Aorta (tissue), 5 donors: ENCODE data around the gene NDUFB11. TPM values are rescaled to one million over a fixed set of nuclear protein-coding genes. Genes with fewer than 3 reads are reported as not detected.

ENCODE experiments used
- ATAC-seq: fragments of 200-7000 bp; cut with Tn5 transposase; one replicate; pipeline ENCODE4 v1.9.1; 2022; ENCODE audit warnings: moderate library complexity; ENCODE audit not compliant: low FRiP score
- DNase-seq, 2 donors: peaks; one replicate each; pipeline ENCODE4 v3.0.0-alpha.2; 2020
- H3K27ac ChIP-seq, 2 donors: one replicate each; pipeline ENCODE4 v1.5.1; 2013; ENCODE audit warnings: low read length in 2 of 2, mild to moderate bottlenecking in 2 of 2, moderate library complexity in 2 of 2, control low read depth in 1 of 2, inconsistent platforms in 1 of 2, low read depth in 1 of 2
- H3K27me3 ChIP-seq, 2 donors: one replicate each; pipeline ENCODE4 v1.6.1; 2013; ENCODE audit warnings: control low read depth in 1 of 2, low read length in 1 of 2, mild to moderate bottlenecking in 1 of 2, moderate library complexity in 1 of 2; ENCODE audit not compliant: insufficient read depth in 2 of 2, control insufficient read depth in 1 of 2
- H3K36me3 ChIP-seq, 2 donors: one replicate each; pipeline ENCODE4 v1.6.1; 2013; ENCODE audit warnings: control low read depth in 1 of 2, low read length in 1 of 2, mild to moderate bottlenecking in 1 of 2; ENCODE audit not compliant: insufficient read depth in 2 of 2, control insufficient read depth in 1 of 2
- H3K4me1 ChIP-seq, 2 donors: one replicate each; pipeline ENCODE4 v1.6.1; 2013; ENCODE audit warnings: low read length in 2 of 2, control low read depth in 1 of 2, mild to moderate bottlenecking in 1 of 2, moderate library complexity in 1 of 2; ENCODE audit not compliant: insufficient read depth in 2 of 2, control insufficient read depth in 1 of 2
- H3K4me3 ChIP-seq, 2 donors: one replicate each; pipeline ENCODE4 v1.5.1; 2013; ENCODE audit warnings: low read length in 2 of 2, control low read depth in 1 of 2, mild to moderate bottlenecking in 1 of 2
- H3K9me3 ChIP-seq: one replicate; pipeline ENCODE4 v1.6.1; 2013; ENCODE audit warnings: mild to moderate bottlenecking, low read length; ENCODE audit not compliant: control insufficient read depth
- WGBS, 2 donors: extraction: QIAGEN DNeasy Blood & Tissue Kit; methylation state at CpG; one replicate each; pipeline ENCODE4 v1.1.7; 2013; 5-methylcytosine and 5-hydroxymethylcytosine counted together
- intact Hi-C, 2 donors: fragments of 100-400 bp; cut with DNase I; formaldehyde crosslinking; loops; one replicate each; pipeline versions ENCODE4 v1.14.2 to v1.15.0; 2022
- polyA plus RNA-seq, 2 donors: library from polyadenylated mRNA; stranded (reverse); fragments of 200-250 nt; gene quantifications; one replicate each; pipeline ENCODE4 v1.2.3, GENCODE V29; 2013
- total RNA-seq, 2 donors: library from RNA; stranded (reverse); fragmentation: NEBNext Ultra II Directional; extraction: Animal tissue kit (Norgen Biotek cat#: 25700); gene quantifications; one replicate each; pipeline ENCODE4 v1.2.1, GENCODE V29; 2021
- donor health status: healthy with polysubstance abuse.
- donor health status: Bipolar disorder and iron deficiency.
- donor health status: DM: no; HTN: no; CAD: no.
- donor health status: DM: no; HTN: no; CAD: no.
- donor health status: DM: yes; HTN: yes; CAD: no.

The NDUFB11 gene
- total and polyA plus RNA-seq, 4 donors: 33.7 to 69.5 (median 53.0) TPM

GRCh38 chrX:47186096-47186740 lies 41.7 kb upstream of the NDUFB11 start:
- Histone ChIP-seq H3K36me3 (peaks cover 0 to 11% of the 10 kb centered on the region in 2 donors), H3K27me3 (no peaks in the 10 kb centered on the region), H3K4me3 (no peak overlapping the region), H3K4me1 (no peaks in the 10 kb centered on the region), H3K27ac (no peak overlapping the region), H3K9me3 (no peaks in the 10 kb centered on the region)
- intact Hi-C loops: no loop called here
- WGBS, 2 donors: 83 to 85% methylated on average over 27 of the region's 27 CpGs
- DNase-seq (peak; percentile 29 to 58), ATAC-seq (no peak)

- no peaks in the 10 kb centered on the region for H3K27me3 ChIP-seq
- 82 to 91% methylated on average over 17 of the region's 17 CpGs for WGBS, 2 donors
- intact Hi-C loops: no loop called here
- DNase-seq: peak; percentile 30 to 74
- H3K4me1 ChIP-seq: no peaks in the 10 kb centered on the region
- H3K27ac ChIP-seq: no peak overlapping the region
- H3K4me3 ChIP-seq: no peak overlapping the region
- H3K36me3 ChIP-seq: peaks cover 0 to 11% of the 10 kb centered on the region in 2 donors
- peak; percentile 30 for ATAC-seq
- H3K9me3 ChIP-seq: no peaks in the 10 kb centered on the region
Measured at GRCh38 chrX:47185241-47185640, 40.7 kb upstream of the NDUFB11 start.

- DNase-seq (peak; percentile 26 to 35), ATAC-seq (no peak)
- H3K27ac ChIP-seq: no peak overlapping the region
- peaks cover 0 to 11% of the 10 kb centered on the region in 2 donors for H3K36me3 ChIP-seq
- no peaks in the 10 kb centered on the region for H3K4me1 ChIP-seq
- 84 to 86% methylated on average over 4 of the region's 4 CpGs for WGBS, 2 donors
- no peak overlapping the region for H3K4me3 ChIP-seq
- H3K9me3 ChIP-seq: no peaks in the 10 kb centered on the region
- intact Hi-C loops: no loop called here
- no peaks in the 10 kb centered on the region for H3K27me3 ChIP-seq
Measured at GRCh38 chrX:47184486-47184885, 40.0 kb upstream of the NDUFB11 start.

- Histone ChIP-seq H3K4me1 (no peaks in the 10 kb centered on the region), H3K4me3 (no peak overlapping the region), H3K9me3 (no peaks in the 10 kb centered on the region), H3K27me3 (no peaks in the 10 kb centered on the region), H3K27ac (no peak overlapping the region), H3K36me3 (peaks cover 0 to 11% of the 10 kb centered on the region in 2 donors)
- WGBS, 2 donors: 85 to 87% methylated on average over 9 of the region's 9 CpGs
- intact Hi-C loops: no loop called here
- ATAC-seq (no peak), DNase-seq (peak; percentile 28 to 47)
Measured at GRCh38 chrX:47182106-47182700, 37.7 kb upstream of the NDUFB11 start.

GRCh38 chrX:47181301-47181700 lies 36.8 kb upstream of the NDUFB11 start:
- WGBS, 2 donors: 90 to 91% methylated on average over 10 of the region's 10 CpGs
- no peak overlapping the region for H3K27ac ChIP-seq
- H3K27me3 ChIP-seq: no peaks in the 10 kb centered on the region
- intact Hi-C loops: no loop called here
- no peaks in the 10 kb centered on the region for H3K4me1 ChIP-seq
- H3K4me3 ChIP-seq: no peak overlapping the region
- DNase-seq (peak; percentile 29 to 53), ATAC-seq (no peak)
- H3K9me3 ChIP-seq: no peaks in the 10 kb centered on the region
- peaks cover 0 to 11% of the 10 kb centered on the region in 2 donors for H3K36me3 ChIP-seq

GRCh38 chrX:47180346-47180745 lies 35.8 kb upstream of the NDUFB11 start:
- WGBS, 2 donors: 85 to 87% methylated on average over 8 of the region's 8 CpGs

GRCh38 chrX:47179928-47180255 lies 35.4 kb upstream of the NDUFB11 start:
- peak; percentile 43 to 71 for DNase-seq
- 86 to 91% methylated on average over 18 of the region's 18 CpGs for whole genome bisulfite sequencing, 2 donors
- H3K27ac ChIP-seq: no peak overlapping the region

More at GRCh38 chrX:47180346-47180745, 35.8 kb upstream of the NDUFB11 start:
- H3K27me3 ChIP-seq: no peaks in the 10 kb centered on the region
- H3K27ac ChIP-seq: no peak overlapping the region
- ATAC-seq: no peak
- intact Hi-C loops: no loop called here
- no peak overlapping the region for H3K4me3 ChIP-seq
- DNase-seq: peak; percentile 6 to 34
- no peaks in the 10 kb centered on the region for H3K9me3 ChIP-seq
- peaks cover 0 to 4% of the 10 kb centered on the region in 2 donors for H3K36me3 ChIP-seq
- H3K4me1 ChIP-seq: no peaks in the 10 kb centered on the region

GRCh38 chrX:47179221-47179927 lies 34.9 kb upstream of the NDUFB11 start:
- Histone ChIP-seq H3K36me3 (no peaks in the 10 kb centered on the region), H3K4me3 (no peak overlapping the region), H3K9me3 (no peaks in the 10 kb centered on the region), H3K27me3 (no peaks in the 10 kb centered on the region), H3K27ac (peak overlapping the region in 1 of 2 donors; percentile 7), H3K4me1 (no peaks in the 10 kb centered on the region)
- DNase-seq (peak; percentile 79 to 83), ATAC-seq (peak; percentile 67)
- 42 to 48% methylated on average over 14 of the region's 14 CpGs for WGBS, 2 donors
- intact Hi-C loops: no loop called here

More at GRCh38 chrX:47179928-47180255, 35.4 kb upstream of the NDUFB11 start:
- no peaks in the 10 kb centered on the region for H3K9me3 ChIP-seq
- H3K36me3 ChIP-seq: no peaks in the 10 kb centered on the region
- no peak overlapping the region for H3K4me3 ChIP-seq
- no peak for ATAC-seq
- H3K4me1 ChIP-seq: no peaks in the 10 kb centered on the region
- no peaks in the 10 kb centered on the region for H3K27me3 ChIP-seq
- intact Hi-C loops: no loop called here
